ENCODE measurements around the gene GNG7. TPM values are rescaled to one million over a fixed set of nuclear protein-coding genes. Genes with fewer than 3 reads are reported as not detected.
"Not testable (repeated sequence)": the region's sequence is repeated elsewhere in the genome, so short reads cannot be mapped to it uniquely, and the experiment has no call there.

Gene GNG7
- total RNA-seq, 2 donors from 2014 or later: 5.7 to 12.9 TPM

DNA sequence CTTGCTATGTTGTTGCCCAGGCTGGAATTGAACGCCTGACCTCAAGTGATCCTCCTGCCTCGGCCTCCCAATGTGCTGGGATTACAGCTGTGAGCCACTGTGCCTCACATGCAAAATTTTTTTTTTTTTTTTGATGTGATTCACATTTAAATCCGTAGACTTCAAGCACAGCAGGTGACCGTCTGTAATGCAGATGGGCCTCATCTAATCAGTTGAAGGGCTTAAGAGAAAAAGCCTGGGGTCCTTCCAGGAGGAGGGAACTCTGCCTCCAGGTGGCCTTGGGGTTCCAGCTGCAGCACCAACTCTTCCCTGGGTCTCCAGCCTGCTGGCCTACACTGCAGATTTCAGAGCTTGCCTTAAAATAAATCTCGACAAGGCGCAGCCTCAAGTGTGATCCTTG, 183.0 kb downstream of the GNG7 start:
- Histone ChIP-seq H3K9me3 (no peaks in the 10 kb centered on the region), H3K4me3 (no peak overlapping the region), H3K27me3 (no peaks in the 10 kb centered on the region), H3K36me3 (replicated peaks in 1 of 2; ENCODE audit: insufficient read depth in 1 of 2, low read depth in 2 of 2) (no peaks in the 10 kb centered on the region), H3K27ac (no peak overlapping the region), H3K4me1 (no peaks in the 10 kb centered on the region)
- intact Hi-C loops (cut with DNase I): no loop called here
- DNase-seq (no peak), ATAC-seq (no peak)
- no peak for TF ChIP-seq CTCF (IDR thresholded peaks at IDR 0.05)
- no peak for TF ChIP-seq POLR2A (IDR thresholded peaks at IDR 0.05)
- 88 to 99% methylated on average over 6 of the region's 6 CpGs for WGBS, 2 donors

- H3K27ac ChIP-seq; ATAC-seq; H3K9me3 ChIP-seq; H3K4me3 ChIP-seq; H3K27me3 ChIP-seq; H3K4me1 ChIP-seq; H3K36me3 ChIP-seq (replicated peaks in 1 of 2; ENCODE audit: insufficient read depth in 1 of 2, low read depth in 2 of 2); intact Hi-C loops (cut with DNase I); DNase-seq: not testable (repeated sequence)
- WGBS, 2 donors: 95% methylated on average over 11 of the region's 11 CpGs
Measured at GRCh38 chr19:2518856-2519255, 183.6 kb downstream of the GNG7 start.

GRCh38 chr19:2517881-2518601, 184.5 kb downstream of the GNG7 start:
- Histone ChIP-seq H3K27me3 (no peaks in the 10 kb centered on the region), H3K36me3 (replicated peaks in 1 of 2; ENCODE audit: insufficient read depth in 1 of 2, low read depth in 2 of 2) (no peaks in the 10 kb centered on the region), H3K4me3 (no peak overlapping the region), H3K9me3 (no peaks in the 10 kb centered on the region), H3K4me1 (no peaks in the 10 kb centered on the region), H3K27ac (no peak overlapping the region)
- TF ChIP-seq POLR2A (IDR thresholded peaks at IDR 0.05) (no peak), CTCF (IDR thresholded peaks at IDR 0.05) (no peak)
- ATAC-seq (no peak), DNase-seq (no peak)
- WGBS, 2 donors: 78 to 96% methylated on average over 14 to 29 of the region's 35 CpGs
- intact Hi-C loops (cut with DNase I): no loop called here

GRCh38 chr19:2516727-2517126, 185.8 kb downstream of the GNG7 start:
- 92 to 96% methylated on average over 6 to 17 of the region's 18 CpGs for WGBS, 2 donors
- no peak for DNase-seq
- intact Hi-C loops (cut with DNase I): no loop called here

GRCh38 chr19:2514981-2515518, 187.4 kb downstream of the GNG7 start:
- H3K9me3 ChIP-seq: no peaks in the 10 kb centered on the region
- no peak for ATAC-seq
- no peak for DNase-seq
- intact Hi-C loops (cut with DNase I): no loop called here
- H3K4me1 ChIP-seq: no peaks in the 10 kb centered on the region
- no peaks in the 10 kb centered on the region for H3K36me3 ChIP-seq (replicated peaks in 1 of 2; ENCODE audit: insufficient read depth in 1 of 2, low read depth in 2 of 2)
- H3K27me3 ChIP-seq: no peaks in the 10 kb centered on the region
- WGBS, 2 donors: 90 to 92% methylated on average over 15 to 16 of the region's 16 CpGs
- TF ChIP-seq POLR2A (IDR thresholded peaks at IDR 0.05): no peak
- TF ChIP-seq CTCF (IDR thresholded peaks at IDR 0.05): no peak
- no peak overlapping the region for H3K4me3 ChIP-seq
- no peak overlapping the region for H3K27ac ChIP-seq

More at GRCh38 chr19:2516727-2517126, 185.8 kb downstream of the GNG7 start:
- TF ChIP-seq CTCF (IDR thresholded peaks at IDR 0.05) (no peak), POLR2A (IDR thresholded peaks at IDR 0.05) (no peak)
- H3K27ac ChIP-seq: no peak overlapping the region
- H3K9me3 ChIP-seq: no peaks in the 10 kb centered on the region
- H3K27me3 ChIP-seq: no peaks in the 10 kb centered on the region
- no peak for ATAC-seq
- H3K36me3 ChIP-seq (replicated peaks in 1 of 2; ENCODE audit: insufficient read depth in 1 of 2, low read depth in 2 of 2): no peaks in the 10 kb centered on the region
- H3K4me3 ChIP-seq: no peak overlapping the region
- no peaks in the 10 kb centered on the region for H3K4me1 ChIP-seq
